ES-I3 (cell line): ENCODE results near the gene SH3TC2.
"Not testable (repeated sequence)": the region's sequence is repeated elsewhere in the genome, so short reads cannot be mapped to it uniquely, and the experiment has no call there.

Experiments
- H3K36me3 ChIP-seq: 2 replicates; pipeline ENCODE4 v1.6.1; 2013; ENCODE audit warnings: mild to moderate bottlenecking, low read length, control low read depth, moderate library complexity; ENCODE audit not compliant: insufficient read depth
- H3K4me1 ChIP-seq: 2 replicates; pipeline ENCODE4 v1.6.1; 2013; ENCODE audit warnings: mild to moderate bottlenecking, control low read depth, low read length; ENCODE audit not compliant: insufficient read depth
- H3K9ac ChIP-seq: 2 replicates; pipeline ENCODE4 v1.6.1; 2013; ENCODE audit warnings: low read depth, mild to moderate bottlenecking, low read length, moderate library complexity
- H3K9me3 ChIP-seq: 2 replicates; pipeline ENCODE4 v1.6.1; 2013; ENCODE audit warnings: mild to moderate bottlenecking, low read length, moderate library complexity; ENCODE audit not compliant: control insufficient read depth, insufficient read depth

Gene SH3TC2

DNA sequence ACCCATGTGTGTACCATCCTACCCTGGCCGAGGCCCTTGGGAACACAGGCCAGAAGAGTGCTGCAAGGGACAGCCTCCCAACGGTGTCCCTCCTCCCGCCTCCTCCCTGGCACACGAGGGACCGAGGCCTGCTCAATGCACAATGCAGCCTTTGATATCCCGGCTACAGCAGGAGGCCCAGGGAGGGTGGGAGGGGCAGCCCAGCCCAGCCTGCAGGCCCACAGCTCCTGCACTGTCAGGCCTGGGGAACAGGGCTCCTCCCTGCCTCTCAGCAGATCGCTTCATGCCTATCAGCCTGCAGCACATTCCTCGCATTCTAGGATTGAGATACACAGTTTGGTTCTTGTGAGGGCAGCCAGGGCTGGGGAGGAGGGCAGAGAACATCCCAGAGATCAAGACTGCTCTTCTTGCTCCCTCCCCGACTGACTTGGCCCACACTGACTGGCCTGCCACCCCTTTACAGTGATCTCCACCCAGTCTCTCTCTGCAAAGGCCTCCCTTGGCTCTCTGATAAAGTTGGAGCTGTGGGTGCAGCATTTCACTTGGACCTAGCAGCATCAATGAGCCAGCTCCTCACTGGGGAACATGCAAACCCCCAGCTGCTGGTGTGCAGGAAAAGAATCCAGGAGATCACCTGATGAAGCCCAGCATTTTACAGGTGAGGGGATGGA is at the start of gene SH3TC2:
Gene SH3TC2, minus strand, starts transcription at position 46 of the 671 bp plus-strand sequence. Its CDS starts 40 bp downstream, at position 6.
- no peaks in the 10 kb centered on the region for H3K36me3 ChIP-seq
- peaks cover 10% of the 10 kb centered on the region for H3K4me1 ChIP-seq
- H3K9me3 ChIP-seq = no peaks in the 10 kb centered on the region
- no peak within 1 kb of the TSS for H3K9ac ChIP-seq

DNA sequence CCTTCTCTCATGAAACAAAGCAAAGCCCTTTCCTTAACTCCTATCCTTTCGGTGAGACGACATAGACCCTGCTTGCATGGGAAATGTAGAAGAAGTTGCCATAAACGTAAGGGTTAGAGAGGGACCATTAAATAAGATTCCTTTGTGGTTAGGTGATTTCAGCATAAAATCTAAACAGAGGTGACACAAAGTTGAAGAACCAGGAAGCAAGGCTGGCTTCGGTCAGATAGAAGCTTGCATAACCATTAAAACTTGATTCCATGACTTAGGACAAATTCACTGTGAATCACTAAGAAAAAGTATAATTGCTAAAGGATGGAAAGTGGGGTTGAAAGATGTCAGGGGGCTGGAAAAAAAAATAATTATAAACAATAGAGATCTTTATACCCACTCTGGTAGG is 47.5 kb upstream of the SH3TC2 start:
- H3K9me3 ChIP-seq = no peaks in the 10 kb centered on the region
- no peaks in the 10 kb centered on the region for H3K36me3 ChIP-seq
- no peak overlapping the region for H3K9ac ChIP-seq
- no peaks in the 10 kb centered on the region for H3K4me1 ChIP-seq

DNA sequence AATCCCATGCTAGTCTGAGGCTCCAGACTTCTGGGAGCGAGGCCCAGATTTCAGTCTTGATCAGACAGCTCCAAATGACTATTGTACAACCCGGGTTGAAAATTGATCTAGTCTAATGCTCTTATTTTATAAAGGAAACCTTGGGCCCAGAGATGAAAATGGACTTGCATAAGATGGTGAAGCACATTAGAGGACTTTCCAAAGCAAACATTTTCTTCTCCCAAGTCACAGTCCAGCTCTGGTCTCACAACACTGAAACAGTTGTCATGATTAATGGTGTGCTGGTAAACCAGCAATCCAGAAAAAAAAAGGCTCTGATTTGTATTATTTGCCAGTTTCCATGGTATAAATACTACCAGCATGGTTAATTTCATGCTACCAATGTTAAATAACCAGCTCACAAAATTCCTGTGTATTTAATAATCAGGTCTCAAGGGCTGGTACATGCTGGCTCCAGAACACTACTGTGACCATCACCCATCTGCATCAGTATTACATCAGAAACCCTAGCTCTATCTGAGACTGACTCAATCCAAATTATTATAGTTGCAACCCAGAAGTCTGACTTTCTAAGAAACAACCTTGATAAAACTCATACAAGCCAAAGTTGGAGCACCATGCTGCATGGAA is 45.9 kb upstream of the SH3TC2 start:
- no peaks in the 10 kb centered on the region for H3K4me1 ChIP-seq
- H3K9ac ChIP-seq = no peak overlapping the region
- no peaks in the 10 kb centered on the region for H3K9me3 ChIP-seq
- H3K36me3 ChIP-seq = no peaks in the 10 kb centered on the region

DNA sequence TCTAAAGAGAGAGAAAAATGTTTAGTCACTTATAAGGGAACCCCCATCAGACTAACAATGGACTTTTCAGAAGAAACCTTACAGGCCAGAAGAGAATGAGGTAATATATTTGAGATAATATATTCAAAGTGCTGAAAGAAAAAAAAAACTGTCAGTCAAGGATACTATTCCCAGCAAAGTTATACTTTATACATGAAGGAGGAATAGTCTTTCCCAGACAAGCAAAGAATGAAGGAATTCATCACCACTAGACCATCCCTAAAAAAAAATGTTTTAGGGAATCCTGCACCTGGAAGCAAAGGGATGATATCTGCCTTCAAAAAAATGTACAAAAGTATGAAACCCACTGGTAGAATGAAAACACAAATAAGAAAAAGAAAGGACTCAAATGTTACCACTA is 37.5 kb upstream of the SH3TC2 start:
- Histone ChIP-seq H3K4me1 (no peaks in the 10 kb centered on the region), H3K9ac (no peak overlapping the region), H3K36me3 (no peaks in the 10 kb centered on the region), H3K9me3 (peaks cover 9% of the 10 kb centered on the region; the same call in 1 of the 2 replicates)

DNA sequence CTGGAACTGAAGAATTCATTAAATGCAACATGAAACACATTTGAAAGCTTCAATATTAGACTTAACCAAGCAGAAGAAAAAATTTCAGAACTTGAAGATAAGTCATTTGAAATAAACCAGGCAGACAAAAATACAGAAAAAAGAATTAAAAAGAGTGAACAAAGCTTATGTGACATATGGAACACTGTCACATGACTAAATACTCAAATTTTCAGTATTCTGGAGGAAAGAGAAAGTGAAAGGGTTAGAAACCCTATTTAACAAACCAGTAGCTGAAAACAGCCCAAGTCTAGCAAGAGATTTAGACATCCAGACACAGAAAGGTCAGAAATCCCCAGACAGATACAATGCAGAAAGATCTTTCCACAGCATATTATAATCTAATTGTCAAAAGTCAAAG is 37.1 kb upstream of the SH3TC2 start:
- H3K36me3 ChIP-seq = no peaks in the 10 kb centered on the region
- H3K9ac ChIP-seq = no peak overlapping the region
- no peaks in the 10 kb centered on the region for H3K4me1 ChIP-seq
- peaks cover 9% of the 10 kb centered on the region; the same call in 1 of the 2 replicates for H3K9me3 ChIP-seq

DNA sequence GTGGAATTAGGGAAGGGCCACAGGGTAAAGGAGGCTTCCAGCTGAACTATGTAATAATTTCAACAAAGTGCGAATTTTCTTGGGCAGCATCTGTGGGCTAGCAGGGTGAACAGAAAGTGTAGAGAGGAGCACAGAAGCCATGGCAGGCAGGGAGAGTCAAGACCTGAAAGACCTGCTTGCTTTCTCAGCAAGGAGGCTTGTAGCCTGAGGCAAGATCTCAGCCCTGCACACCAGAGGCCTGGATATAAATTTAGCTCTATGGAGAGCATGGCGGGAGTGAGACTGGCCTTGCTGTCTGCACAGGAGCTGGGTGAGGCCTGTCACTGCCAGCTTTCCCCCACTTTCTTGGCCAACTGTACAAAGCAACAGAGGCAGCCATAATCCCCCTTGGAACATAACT is 32.1 kb upstream of the SH3TC2 start:
- Histone ChIP-seq H3K36me3 (no peaks in the 10 kb centered on the region), H3K9ac (no peak overlapping the region), H3K9me3 (peaks cover 4% of the 10 kb centered on the region; the same call in 1 of the 2 replicates), H3K4me1 (no peaks in the 10 kb centered on the region)

DNA sequence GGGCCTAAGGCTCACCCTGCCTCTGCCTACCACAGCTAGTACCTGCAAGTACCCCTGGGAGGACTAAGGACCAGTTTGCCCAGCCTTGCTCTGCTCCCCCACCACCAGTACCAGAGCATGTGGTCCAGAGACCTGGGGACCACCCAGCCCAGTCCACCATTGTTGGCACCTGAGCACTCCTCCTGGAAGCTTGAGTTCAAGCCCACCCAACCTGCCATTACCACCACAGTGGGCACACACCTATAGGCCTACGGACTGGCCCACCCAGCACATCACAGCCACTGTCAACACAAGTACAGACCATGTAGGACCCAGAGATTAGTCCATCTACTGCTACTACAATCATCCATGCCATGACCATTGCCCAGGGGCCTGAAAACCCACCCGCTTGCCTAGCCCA is 30.8 kb upstream of the SH3TC2 start:
- Histone ChIP-seq H3K36me3 (no peaks in the 10 kb centered on the region), H3K9ac (no peak overlapping the region), H3K4me1 (no peaks in the 10 kb centered on the region), H3K9me3 (peaks cover 4% of the 10 kb centered on the region; the same call in 1 of the 2 replicates)

DNA sequence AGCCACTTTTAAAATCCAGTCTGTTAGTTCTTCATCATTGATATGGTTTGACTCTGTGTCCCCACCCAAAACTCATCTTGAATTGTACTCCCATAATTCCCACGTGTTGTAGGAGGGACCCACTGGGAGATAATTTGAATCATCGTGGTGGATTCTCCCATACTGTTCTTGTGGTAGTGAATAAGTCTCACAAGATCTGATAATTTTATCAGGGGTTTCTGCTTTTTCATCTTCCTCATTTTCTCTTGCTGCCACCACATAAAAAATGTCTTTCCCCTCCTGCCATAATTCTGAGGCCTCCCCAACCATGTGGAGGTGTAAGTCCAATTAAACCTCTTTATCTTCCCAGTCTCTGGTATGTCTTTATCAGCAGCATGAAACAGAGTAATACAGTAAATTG is 26.9 kb upstream of the SH3TC2 start:
- peaks cover 4% of the 10 kb centered on the region; the same call in 1 of the 2 replicates for H3K9me3 ChIP-seq
- H3K9ac ChIP-seq = no peak overlapping the region
- no peaks in the 10 kb centered on the region for H3K4me1 ChIP-seq
- H3K36me3 ChIP-seq = no peaks in the 10 kb centered on the region

DNA sequence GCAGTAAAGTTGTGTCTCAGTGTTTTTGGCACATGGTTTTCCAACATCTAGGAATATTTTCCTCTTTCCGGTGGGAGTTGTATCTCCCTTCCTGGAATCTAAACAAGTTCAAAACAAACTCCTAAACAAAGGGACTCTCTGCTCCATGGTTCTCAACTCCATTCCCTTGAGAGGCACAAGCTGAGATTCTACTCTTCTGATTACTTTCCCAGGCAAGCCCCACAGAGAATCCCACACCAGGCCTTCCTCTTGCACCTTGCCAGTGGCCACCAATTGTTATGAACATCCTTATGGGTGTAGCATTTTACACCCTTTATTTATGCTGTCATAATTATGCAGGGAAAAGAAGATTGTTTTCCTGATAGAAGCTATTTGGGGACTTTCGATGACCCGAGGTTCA is 25.8 kb upstream of the SH3TC2 start:
- Histone ChIP-seq H3K36me3 (no peaks in the 10 kb centered on the region), H3K4me1 (no peaks in the 10 kb centered on the region), H3K9ac (no peak overlapping the region), H3K9me3 (peaks cover 4% of the 10 kb centered on the region; the same call in 1 of the 2 replicates)

DNA sequence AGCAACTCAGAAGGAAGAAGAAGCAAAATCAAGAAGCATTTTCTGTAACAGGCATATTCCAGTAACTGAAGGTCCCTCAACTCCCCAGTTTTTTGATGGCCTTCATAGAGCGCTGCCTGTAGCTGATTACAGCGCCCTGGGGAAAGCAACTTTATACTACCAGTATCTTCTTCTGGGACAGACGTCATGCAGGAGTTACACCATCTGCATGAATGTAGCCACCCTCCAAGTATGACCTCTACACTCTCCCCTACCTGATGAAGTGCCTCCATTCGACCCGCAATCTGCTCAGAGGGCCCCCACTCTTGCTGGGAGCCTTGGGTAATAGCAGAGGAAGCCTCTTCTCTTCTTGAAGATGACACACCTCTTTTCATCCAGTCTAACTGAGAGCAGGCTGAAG is 21.0 kb upstream of the SH3TC2 start:
- Histone ChIP-seq H3K4me1 (no peaks in the 10 kb centered on the region), H3K36me3 (no peaks in the 10 kb centered on the region), H3K9ac (no peak overlapping the region), H3K9me3 (no peaks in the 10 kb centered on the region)

DNA sequence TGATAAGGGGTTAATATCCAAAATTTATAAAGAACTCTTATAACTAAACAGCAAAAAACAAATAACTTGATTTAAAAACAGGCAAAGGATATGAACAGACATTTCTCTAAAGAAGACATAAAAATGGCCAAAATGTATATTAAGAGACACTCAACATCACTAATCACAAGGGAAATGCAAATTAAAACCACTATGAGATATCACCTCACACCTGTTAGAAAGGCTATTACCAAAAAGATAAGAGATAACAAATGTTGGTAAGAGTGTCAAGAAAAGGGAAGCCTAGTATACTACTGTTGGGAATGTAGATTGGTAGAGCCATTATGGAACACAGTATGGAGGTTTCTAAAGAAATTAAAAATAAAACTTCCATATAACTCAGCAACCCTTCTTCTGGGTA is 19.4 kb upstream of the SH3TC2 start:
- Histone ChIP-seq H3K9me3 (no peaks in the 10 kb centered on the region), H3K4me1 (no peaks in the 10 kb centered on the region), H3K9ac (no peak overlapping the region), H3K36me3 (no peaks in the 10 kb centered on the region)

DNA sequence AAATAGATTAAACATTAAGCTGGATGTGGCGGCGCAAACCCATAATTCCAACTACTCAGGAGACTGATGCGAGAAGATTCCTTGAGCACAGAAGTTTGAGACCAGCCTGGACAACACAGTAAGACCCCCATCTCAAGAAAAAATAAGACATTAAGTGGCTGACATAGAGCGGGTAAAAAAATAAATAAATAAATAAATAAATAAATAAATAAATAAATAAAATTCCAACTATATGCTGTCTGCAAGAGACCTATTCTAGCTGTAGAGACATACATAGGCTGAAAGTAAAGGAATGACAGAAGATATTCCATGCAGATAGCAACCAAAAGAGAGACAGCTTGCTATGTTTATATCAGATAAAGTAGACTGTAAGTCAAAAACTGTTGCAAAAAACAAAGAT is 17.4 kb upstream of the SH3TC2 start:
- Histone ChIP-seq H3K36me3 (no peaks in the 10 kb centered on the region), H3K4me1 (no peaks in the 10 kb centered on the region), H3K9ac (no peak overlapping the region), H3K9me3 (no peaks in the 10 kb centered on the region)

DNA sequence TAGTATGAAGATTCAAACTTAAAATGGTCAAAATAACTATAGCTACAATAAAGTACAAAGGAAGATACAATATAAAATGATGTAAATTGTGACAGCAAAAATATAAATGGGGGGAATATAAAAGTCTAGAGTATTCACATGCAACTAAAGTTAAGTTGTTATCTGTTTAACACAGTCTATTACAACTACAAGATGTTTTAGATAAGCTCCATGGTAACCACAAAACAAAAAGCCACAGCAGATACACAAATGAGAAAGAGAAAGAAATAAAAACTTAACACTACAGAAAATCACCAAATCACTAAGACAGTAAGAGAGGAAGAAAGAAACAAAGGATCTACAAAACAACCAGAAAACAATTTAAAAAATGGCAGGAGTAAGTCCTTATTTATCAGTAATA is 17.0 kb upstream of the SH3TC2 start:
- Histone ChIP-seq H3K9ac (no peak overlapping the region), H3K4me1 (no peaks in the 10 kb centered on the region), H3K9me3 (no peaks in the 10 kb centered on the region), H3K36me3 (no peaks in the 10 kb centered on the region)

DNA sequence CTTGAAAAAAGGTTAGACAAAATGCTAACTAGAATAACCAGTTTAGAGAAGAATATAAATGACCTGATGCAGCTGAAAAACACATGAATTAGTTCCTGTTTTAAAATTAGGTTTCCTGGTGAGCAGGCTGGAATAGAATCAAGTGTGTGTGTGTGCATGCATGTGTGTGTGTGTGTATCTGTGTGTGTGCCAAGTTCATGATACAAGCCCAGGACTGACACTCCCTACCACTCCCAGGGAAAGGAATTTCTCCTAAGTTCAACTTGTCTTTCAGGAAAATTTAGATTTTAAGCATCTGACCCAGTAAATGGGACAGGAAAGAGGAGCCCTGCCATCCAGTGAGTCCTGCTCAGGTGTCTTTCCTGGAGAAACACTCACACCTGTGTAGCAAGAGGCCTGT is 11.2 kb upstream of the SH3TC2 start:
- H3K9me3 ChIP-seq, H3K4me1 ChIP-seq, H3K9ac ChIP-seq, H3K36me3 ChIP-seq: not testable (repeated sequence)

DNA sequence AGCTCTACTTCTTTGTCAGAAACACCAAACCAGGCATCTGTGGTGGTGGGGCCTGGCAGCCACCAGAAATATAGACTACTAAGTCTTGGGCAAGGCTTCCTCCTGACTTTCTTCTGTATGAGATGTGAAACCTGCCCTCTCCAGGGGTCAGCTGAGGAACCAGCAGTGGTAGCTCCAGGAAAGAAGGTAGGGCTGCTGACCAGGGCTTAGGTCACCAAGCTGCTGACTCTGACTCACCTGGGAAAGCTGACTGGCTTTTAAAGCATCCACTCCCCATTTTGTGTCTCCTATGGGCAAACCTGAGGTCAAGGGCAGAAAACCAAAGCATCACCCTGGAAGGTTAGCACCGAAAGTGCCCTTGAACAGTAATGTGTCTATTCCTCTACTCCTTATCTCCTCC is 10.4 kb upstream of the SH3TC2 start:
- Histone ChIP-seq H3K9me3 (no peaks in the 10 kb centered on the region), H3K9ac (no peak overlapping the region), H3K36me3 (no peaks in the 10 kb centered on the region), H3K4me1 (no peaks in the 10 kb centered on the region)
